COLO668 (cell line): ENCODE data around the gene PALD1.

Experiments
- DNase-seq: peaks from one replicate; lab custom pipeline; 2025; ENCODE audit not compliant: unreplicated experiment; lab: John Stamatoyannopoulos, UW

Gene PALD1

GRCh38 chr10:70457759-70458305, 20.7 kb upstream of the PALD1 start:
- DNase-seq, result no peak

- DNase-seq, result peak; percentile 51
Observed at GRCh38 chr10:70458329-70459060, 20.1 kb upstream of the PALD1 start.

GRCh38 chr10:70459061-70459773, 19.4 kb upstream of the PALD1 start:
- no peak for DNase-seq

- no peak for DNase-seq
Observed at GRCh38 chr10:70459774-70460490, 18.6 kb upstream of the PALD1 start.

- DNase-seq, result peak; percentile 44
Observed at GRCh38 chr10:70461397-70462348, 16.9 kb upstream of the PALD1 start.

- DNase-seq, result no peak
Observed at GRCh38 chr10:70462349-70462984, 16.1 kb upstream of the PALD1 start.

- no peak for DNase-seq
Observed at GRCh38 chr10:70465278-70465677, 13.3 kb upstream of the PALD1 start.

- no peak for DNase-seq
Observed at GRCh38 chr10:70465832-70466231, 12.7 kb upstream of the PALD1 start.

GRCh38 chr10:70466951-70467350, 11.6 kb upstream of the PALD1 start:
- no peak for DNase-seq

GRCh38 chr10:70472799-70473454, 5.6 kb upstream of the PALD1 start:
- DNase-seq, result no peak

- no peak for DNase-seq
Observed at GRCh38 chr10:70474780-70475179, 3.8 kb upstream of the PALD1 start.

- DNase-seq, result no peak
Observed at GRCh38 chr10:70475661-70476060, 2.9 kb upstream of the PALD1 start.

GRCh38 chr10:70476249-70477035, 2.1 kb upstream of the PALD1 start:
- no peak for DNase-seq

GRCh38 chr10:70477661-70478162, 855 bp upstream of the PALD1 start:
- DNase-seq, result peak; percentile 66

GRCh38 chr10:70479165-70479581, 606 bp downstream of the PALD1 start:
- DNase-seq, result no peak

- DNase-seq, result no peak
Observed at GRCh38 chr10:70479626-70480238, 1.2 kb downstream of the PALD1 start.

GRCh38 chr10:70480239-70480861, 1.8 kb downstream of the PALD1 start:
- DNase-seq, result no peak

GRCh38 chr10:70481105-70481504, 2.5 kb downstream of the PALD1 start:
- no peak for DNase-seq
